ENCODE results near the gene FZR1. TPM values are rescaled to one million over a fixed set of nuclear protein-coding genes. Genes with fewer than 3 reads are reported as not detected.

The FZR1 gene
- polyA plus RNA-seq, 3 donors, result 7.7 to 44.6 (median 9.4) TPM

GRCh38 chr19:3500429-3501101, 5.5 kb upstream of the FZR1 start, which contains the start of gene DOHH:
Gene DOHH (minus strand): TSS chr19:3500674. CDS start chr19:3496814, 3,860 bp downstream.
- H3K9me3 ChIP-seq (replicated peaks in 1 of 2; ENCODE audit: control insufficient read depth in 1 of 2, insufficient read depth in 1 of 2, low read length in 2 of 2), result no peaks in the 10 kb centered on the region
- Mint-ChIP-seq H3K4me3 (peak within 1 kb of the TSS; percentile 88 to 92), H3K36me3 (peaks cover 12 to 19% of the 10 kb centered on the region in 2 donors), H3K4me1 (peaks cover 23% of the 10 kb centered on the region), H3K27ac (peak within 1 kb of the TSS; percentile 94 to 98 (median 97)), H3K27me3 (ENCODE audit: low read depth in 3 of 3) (peaks cover 0 to 2% (median 0%) of the 10 kb centered on the region in 3 donors), H3K9me3 (peaks cover 0 to 2% (median 0%) of the 10 kb centered on the region in 7 donors)
- peak within 1 kb of the TSS; percentile 87 for H2AFZ ChIP-seq (ENCODE audit: insufficient read depth, low read depth, low read length, poor library complexity, severe bottlenecking)
- peak; percentile 95 to 98 (median 96) for DNase-seq
- peak within 1 kb of the TSS; percentile 98 for H3K4me2 ChIP-seq (replicated peaks; ENCODE audit: extremely low read depth, low read length, poor library complexity, severe bottlenecking)
- under 1% methylated on average over 45 of the region's 52 CpGs for WGBS (ENCODE audit: insufficient coverage)
- TF ChIP-seq CTCF (IDR thresholded peaks at IDR 0.05), result no peak
- no peaks in the 10 kb centered on the region for H4K20me1 ChIP-seq (ENCODE audit: insufficient read depth, low read length)
- H3K9ac ChIP-seq (ENCODE audit: insufficient read depth, low read length, poor library complexity, severe bottlenecking), result peak within 1 kb of the TSS; percentile 96
- H3K4me1 ChIP-seq (ENCODE audit: control insufficient read depth in 1 of 2, insufficient read depth in 2 of 2, low read length in 2 of 2), result peaks cover 21 to 26% of the 10 kb centered on the region in 2 donors
- H3K27me3 ChIP-seq (ENCODE audit: control insufficient read depth in 2 of 2, insufficient read depth in 2 of 2, low read length in 2 of 2), result no peaks in the 10 kb centered on the region
- H3K27ac ChIP-seq (ENCODE audit: low read depth in 1 of 2, low read length in 2 of 2), result peak within 1 kb of the TSS; percentile 78 to 100
- H3K79me2 ChIP-seq (ENCODE audit: insufficient read depth, low read length), result peaks cover 25% of the 10 kb centered on the region
- intact Hi-C loops (cut with micrococcal nuclease), result loop anchor here in 1 of 2 donors (10.0 kb wide), 1 partner anchor 66 kb away; no protein-coding TSS in a partner anchor
- H3K36me3 ChIP-seq (replicated peaks in 1 of 2; ENCODE audit: control insufficient read depth in 1 of 2, insufficient read depth in 2 of 2, low read length in 2 of 2), result peaks cover 12 to 19% of the 10 kb centered on the region in 2 donors
- H3K4me3 ChIP-seq (replicated peaks in 1 of 3; ENCODE audit: low read depth in 2 of 3, low read length in 3 of 3), result peak within 1 kb of the TSS; percentile 74 to 92 (median 92)

- no peak overlapping the region for H3K4me3 Mint-ChIP-seq
- Histone ChIP-seq H3K4me2 (replicated peaks; ENCODE audit: extremely low read depth, low read length, poor library complexity, severe bottlenecking) (no peak overlapping the region), H3K4me3 (replicated peaks in 1 of 3; ENCODE audit: low read depth in 2 of 3, low read length in 3 of 3) (no peak overlapping the region), H3K27me3 (ENCODE audit: control insufficient read depth in 2 of 2, insufficient read depth in 2 of 2, low read length in 2 of 2) (no peaks in the 10 kb centered on the region), H3K4me1 (ENCODE audit: control insufficient read depth in 1 of 2, insufficient read depth in 2 of 2, low read length in 2 of 2) (peaks cover 22 to 29% of the 10 kb centered on the region in 2 donors), H3K27ac (ENCODE audit: low read depth in 1 of 2, low read length in 2 of 2) (no peak overlapping the region), H3K9me3 (replicated peaks in 1 of 2; ENCODE audit: control insufficient read depth in 1 of 2, insufficient read depth in 1 of 2, low read length in 2 of 2) (no peaks in the 10 kb centered on the region), H2AFZ (ENCODE audit: insufficient read depth, low read depth, low read length, poor library complexity, severe bottlenecking) (no peak overlapping the region), H4K20me1 (ENCODE audit: insufficient read depth, low read length) (no peaks in the 10 kb centered on the region), H3K79me2 (ENCODE audit: insufficient read depth, low read length) (peaks cover 31% of the 10 kb centered on the region), H3K36me3 (replicated peaks in 1 of 2; ENCODE audit: control insufficient read depth in 1 of 2, insufficient read depth in 2 of 2, low read length in 2 of 2) (peaks cover under 1 to 7% of the 10 kb centered on the region in 2 donors), H3K9ac (ENCODE audit: insufficient read depth, low read length, poor library complexity, severe bottlenecking) (no peak overlapping the region)
- peaks cover 27% of the 10 kb centered on the region for H3K4me1 Mint-ChIP-seq
- WGBS (ENCODE audit: insufficient coverage), result 100% methylated on average over 3 of the region's 3 CpGs
- TF ChIP-seq CTCF (IDR thresholded peaks at IDR 0.05), result no peak
- DNase-seq, result no peak
- H3K27ac Mint-ChIP-seq, result no peak overlapping the region
- H3K9me3 Mint-ChIP-seq, result peaks cover 0 to 2% (median 0%) of the 10 kb centered on the region in 7 donors
- intact Hi-C loops (cut with micrococcal nuclease), result loop anchor here in 1 of 2 donors (10.0 kb wide), 1 partner anchor 67 kb away; no protein-coding TSS in a partner anchor
- peaks cover 0 to 2% (median 0%) of the 10 kb centered on the region in 3 donors for H3K27me3 Mint-ChIP-seq (ENCODE audit: low read depth in 3 of 3)
- peaks cover 3 to 10% of the 10 kb centered on the region in 2 donors for H3K36me3 Mint-ChIP-seq
Observed at GRCh38 chr19:3501780-3502179, 4.3 kb upstream of the FZR1 start.

Data from CD14-positive monocyte (primary cell).